Pancreas (tissue), 10 donors: Measurements from ENCODE around the gene ESR2. TPM values are rescaled to one million over a fixed set of nuclear protein-coding genes. Genes with fewer than 3 reads are reported as not detected.
A peak's percentile ranks its signal among the peaks of the same experiment; 100 is the strongest.

Experiments
- ATAC-seq, 4 donors: fragments of 200-7000 bp; cut with Tn5 transposase; one replicate each; pipeline versions ENCODE4 v1.8.0 to v1.9.1; 2020; ENCODE audit warnings: mild to moderate bottlenecking in 4 of 4, moderate library complexity in 4 of 4
- DNase-seq, 6 donors: peaks; one replicate each; pipeline ENCODE4 v3.0.0-alpha.2; 2020
- FAIRE-seq: peaks from 2 replicates; lab custom pipeline; 2012; peaks lifted over from hg19 to GRCh38; lab: Jason Lieb, UNC
- H3K27ac ChIP-seq, 4 donors: fragments of 200-600 bp; sonication (generic); 1 replicate in 3 of 4; 2 replicates in 1 of 4; pipeline versions ENCODE4 v1.5.0 to v1.8.0; 2020
- H3K27me3 ChIP-seq, 4 donors: fragments of 200-600 bp; one replicate each; pipeline ENCODE4 v1.8.0; 2021
- H3K36me3 ChIP-seq, 3 donors: fragments of 200-600 bp; sonication (generic) in 1 of 3; one replicate each; pipeline versions ENCODE4 v1.5.0 to v1.8.0; 2020 to 2021
- H3K4me1 ChIP-seq, 3 donors: fragments of 200-600 bp; one replicate each; pipeline ENCODE4 v1.8.0; 2021
- H3K4me3 ChIP-seq, 4 donors: fragments of 200-600 bp; sonication (generic) in 2 of 4; one replicate each; pipeline versions ENCODE4 v1.5.0 to v1.8.0; 2020 to 2021
- H3K9me3 ChIP-seq, 4 donors: fragments of 200-600 bp; one replicate each; pipeline ENCODE4 v1.8.0; 2021
- CTCF ChIP-seq, 4 donors: fragments of 200-600 bp; sonication (generic) in 3 of 4; IDR thresholded peaks; one replicate each; pipeline versions ENCODE4 v1.5.0 to v1.8.0; 2021; ENCODE audit warnings: antibody characterized with exemption in 4 of 4
- WGBS, 2 donors: extraction: QIAGEN DNeasy Blood & Tissue Kit; methylation state at CpG; one replicate each; pipeline ENCODE4 v1.1.7; 2013; 5-methylcytosine and 5-hydroxymethylcytosine counted together
- intact Hi-C, 3 donors: fragments of 100-400 bp; cut with DNase I; formaldehyde crosslinking; loops; one replicate each; pipeline versions ENCODE4 v1.11.1 to v1.14.2; 2022
- polyA plus RNA-seq, 2 donors: library from polyadenylated mRNA; stranded (reverse); fragments of 200-250 nt; gene quantifications; one replicate each; pipeline ENCODE4 v1.2.3, GENCODE V29; 2013
- total RNA-seq, 6 donors: library from RNA; stranded (reverse); fragmentation: NEBNext Ultra II Directional in 4 of 6; extraction: Animal tissue kit (Norgen Biotek cat#: 25700) in 4 of 6; gene quantifications; one replicate each; pipeline versions ENCODE4 v1.2.1 to v1.2.4, GENCODE V29; 2021 to 2023
- donor health status: healthy with polysubstance abuse.
- donor health status: DM: no; HTN: no; CAD: no; lungs with moderate emphysema.
- donor health status: DM: no; HTN: no; CAD: no.
- donor health status: control.
- donor health status: control.
- donor health status: Bipolar disorder and iron deficiency.
- donor health status: DM: yes; HTN: yes; CAD: no.
- donor health status: DM: no; HTN: no; CAD: no.
- donor health status: DM: no; HTN: no; CAD: no.
- donor health status: DM: yes; HTN: yes; CAD: no.

Gene ESR2
- total and polyA plus RNA-seq, 8 donors, result 0.08 to 0.78 (median 0.19) TPM

GRCh38 chr14:64235652-64236640 is 58.2 kb downstream of the ESR2 start:
- DNase-seq (no peak), ATAC-seq (no peak), FAIRE-seq (no peak)
- no peak overlapping the region for H3K4me3 ChIP-seq
- intact Hi-C loops, result no loop called here
- H3K27ac ChIP-seq, result no peak overlapping the region
- H3K4me1 ChIP-seq, result no peaks in the 10 kb centered on the region
- H3K9me3 ChIP-seq, result no peaks in the 10 kb centered on the region
- no peak for TF ChIP-seq CTCF (IDR thresholded peaks at IDR 0.05)
- H3K36me3 ChIP-seq, result no peaks in the 10 kb centered on the region
- no peaks in the 10 kb centered on the region for H3K27me3 ChIP-seq
- 71 to 72% methylated on average over 13 of the region's 13 CpGs for WGBS, 2 donors

GRCh38 chr14:64234877-64235651 is 59.1 kb downstream of the ESR2 start:
- ATAC-seq (peak in 2 of 4 donors; percentile 34 to 51), DNase-seq (no peak), FAIRE-seq (no peak)
- intact Hi-C loops, result no loop called here
- 45 to 60% methylated on average over 24 of the region's 24 CpGs for WGBS, 2 donors
- H3K9me3 ChIP-seq, result no peaks in the 10 kb centered on the region
- no peak for TF ChIP-seq CTCF (IDR thresholded peaks at IDR 0.05)
- H3K27ac ChIP-seq, result no peak overlapping the region
- peaks cover 0 to 4% (median 0%) of the 10 kb centered on the region in 3 donors for H3K36me3 ChIP-seq
- H3K27me3 ChIP-seq, result no peaks in the 10 kb centered on the region
- H3K4me3 ChIP-seq, result no peak overlapping the region
- H3K4me1 ChIP-seq, result no peaks in the 10 kb centered on the region

- intact Hi-C loops, result no loop called here
- TF ChIP-seq CTCF (IDR thresholded peaks at IDR 0.05), result no peak
- Histone ChIP-seq H3K9me3 (no peaks in the 10 kb centered on the region), H3K27me3 (no peaks in the 10 kb centered on the region), H3K27ac (no peak overlapping the region), H3K4me3 (no peak overlapping the region), H3K4me1 (no peaks in the 10 kb centered on the region), H3K36me3 (peaks cover 0 to 7% (median 0%) of the 10 kb centered on the region in 3 donors)
- WGBS, 2 donors, result 58 to 72% methylated on average over 4 of the region's 4 CpGs
- DNase-seq (no peak), ATAC-seq (no peak), FAIRE-seq (no peak)
These were observed 60.5 kb downstream of the ESR2 start for GRCh38 chr14:64233531-64234190.

GRCh38 chr14:64232944-64233343 is 61.2 kb downstream of the ESR2 start:
- Histone ChIP-seq H3K4me1 (no peaks in the 10 kb centered on the region), H3K27ac (no peak overlapping the region), H3K9me3 (no peaks in the 10 kb centered on the region), H3K4me3 (no peak overlapping the region), H3K36me3 (peaks cover 0 to 14% (median 0%) of the 10 kb centered on the region in 3 donors), H3K27me3 (no peaks in the 10 kb centered on the region)
- DNase-seq (no peak), ATAC-seq (no peak), FAIRE-seq (no peak)
- TF ChIP-seq CTCF (IDR thresholded peaks at IDR 0.05), result no peak
- intact Hi-C loops, result no loop called here
- WGBS, 2 donors, result 80 to 88% methylated on average over 9 of the region's 9 CpGs
